Esophagus squamous epithelium (tissue), 5 donors: ENCODE results near the gene TARS1. TPM values are rescaled to one million over a fixed set of nuclear protein-coding genes. Genes with fewer than 3 reads are reported as not detected.
A peak's percentile ranks its signal among the peaks of the same experiment; 100 is the strongest.

Source experiments
- DNase-seq: peaks from one replicate; lab custom pipeline; 2025; lab: John Stamatoyannopoulos, UW
- H3K27ac ChIP-seq, 4 donors: fragments of 200-600 bp; sonication (generic); one replicate each; pipeline ENCODE4 v1.5.1; 2016 to 2019; ENCODE audit warnings: mild to moderate bottlenecking in 1 of 4
- H3K27me3 ChIP-seq, 4 donors: fragments of 200-600 bp; sonication (generic); 1 replicate in 3 of 4; 2 replicates in 1 of 4; pipeline versions ENCODE4 v1.5.1 to v1.6.0; 2017 to 2021; ENCODE audit warnings: antibody characterized with exemption in 1 of 4
- H3K36me3 ChIP-seq, 3 donors: fragments of 200-600 bp; sonication (generic); one replicate each; pipeline ENCODE4 v1.5.1; 2016 to 2019
- H3K4me1 ChIP-seq, 3 donors: fragments of 200-600 bp; sonication (generic); one replicate each; pipeline ENCODE4 v1.5.1; 2017 to 2019
- H3K4me3 ChIP-seq, 4 donors: fragments of 200-600 bp; sonication (generic); 1 replicate in 3 of 4; 2 replicates in 1 of 4; pipeline ENCODE4 v1.5.1; 2016 to 2019; ENCODE audit warnings: mild to moderate bottlenecking in 2 of 4, moderate library complexity in 1 of 4
- H3K9me3 ChIP-seq, 3 donors: fragments of 200-600 bp; sonication (generic); one replicate each; pipeline ENCODE4 v1.5.1; 2016 to 2019
- POLR2A ChIP-seq, 4 donors: fragments of 450-650 bp; IDR thresholded peaks; one replicate each; pipeline ENCODE4 v1.6.1; 2017; ENCODE audit warnings: antibody characterized with exemption in 4 of 4, mild to moderate bottlenecking in 4 of 4, moderate library complexity in 3 of 4
- WGBS, 2 donors: methylation state at CpG; one replicate each; pipeline ENCODE4 v1.1.5; 2018; 5-methylcytosine and 5-hydroxymethylcytosine counted together
- intact Hi-C: fragments of 100-400 bp; cut with DNase I; formaldehyde crosslinking; loops from one replicate; pipeline ENCODE4 v1.15.0; 2022
- total RNA-seq, 4 donors: library from RNA; depleted of rRNA; stranded (reverse); fragments of >200 nt; gene quantifications; one replicate each; pipeline ENCODE4 v1.1.0, GENCODE V29; 2016
- TF ChIP-seq, protein P1 (sequence below), 6 experiments: fragments of 450-650 bp in 4 of 6; fragments of 200-600 bp in 2 of 6; sonication (generic) in 2 of 6; IDR thresholded peaks; one replicate each; pipeline ENCODE4 v1.5.1; 2016 to 2019; ENCODE audit warnings: antibody characterized with exemption in 6 of 6, mild to moderate bottlenecking in 4 of 6, moderate library complexity in 4 of 6
- donor health status: DM: yes; HTN: yes; CAD: no.

The TARS1 gene
- total RNA-seq, 4 donors from 2014 or later = 66.6 to 192 (median 98.4) TPM

DNA sequence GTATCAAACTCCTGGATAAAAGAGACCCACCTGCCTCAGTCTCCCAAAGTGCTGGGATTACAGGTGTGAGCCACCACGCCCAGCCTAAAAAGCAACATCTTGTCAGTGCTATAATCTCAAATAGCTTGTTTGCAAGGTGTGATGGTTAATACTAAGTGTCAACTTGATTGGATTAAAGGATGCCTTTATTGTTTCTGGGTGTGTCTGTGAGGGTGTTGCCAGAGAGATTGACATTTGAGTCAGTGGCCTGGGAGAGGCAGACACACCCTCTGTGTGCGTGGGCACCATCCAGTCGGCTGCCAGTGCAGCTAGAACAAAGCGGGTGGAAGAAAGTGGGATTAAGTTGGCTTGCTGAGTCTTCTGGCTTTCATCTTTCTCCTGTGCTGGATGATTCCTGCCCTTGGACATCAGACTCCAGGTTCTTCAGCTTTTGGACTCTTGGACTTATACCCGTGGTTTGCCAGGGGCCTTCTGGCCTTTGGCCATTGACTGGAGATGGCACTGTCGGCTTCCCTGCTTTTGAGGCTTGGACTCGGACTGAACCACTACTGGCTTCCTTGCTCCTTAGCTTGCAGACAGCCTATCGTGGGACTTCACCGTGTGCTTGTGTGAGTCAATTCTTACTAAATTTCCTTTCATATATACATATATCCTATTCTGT lies 28.1 kb downstream of the TARS1 start:
- peaks cover 12 to 98% (median 29%) of the 10 kb centered on the region in 3 donors for H3K36me3 ChIP-seq
- intact Hi-C loops = no loop called here
- H3K27me3 ChIP-seq = no peaks in the 10 kb centered on the region

GRCh38 chr5:33470544-33470943 lies 29.8 kb downstream of the TARS1 start:
- Histone ChIP-seq H3K27me3 (no peaks in the 10 kb centered on the region), H3K36me3 (peaks cover 9 to 98% (median 23%) of the 10 kb centered on the region in 3 donors), H3K4me3 (no peak overlapping the region), H3K9me3 (no peaks in the 10 kb centered on the region), H3K4me1 (no peaks in the 10 kb centered on the region), H3K27ac (no peak overlapping the region)
- DNase-seq = no peak
- no peak for TF ChIP-seq POLR2A (IDR thresholded peaks at IDR 0.05)
- TF ChIP-seq, protein P1, sequence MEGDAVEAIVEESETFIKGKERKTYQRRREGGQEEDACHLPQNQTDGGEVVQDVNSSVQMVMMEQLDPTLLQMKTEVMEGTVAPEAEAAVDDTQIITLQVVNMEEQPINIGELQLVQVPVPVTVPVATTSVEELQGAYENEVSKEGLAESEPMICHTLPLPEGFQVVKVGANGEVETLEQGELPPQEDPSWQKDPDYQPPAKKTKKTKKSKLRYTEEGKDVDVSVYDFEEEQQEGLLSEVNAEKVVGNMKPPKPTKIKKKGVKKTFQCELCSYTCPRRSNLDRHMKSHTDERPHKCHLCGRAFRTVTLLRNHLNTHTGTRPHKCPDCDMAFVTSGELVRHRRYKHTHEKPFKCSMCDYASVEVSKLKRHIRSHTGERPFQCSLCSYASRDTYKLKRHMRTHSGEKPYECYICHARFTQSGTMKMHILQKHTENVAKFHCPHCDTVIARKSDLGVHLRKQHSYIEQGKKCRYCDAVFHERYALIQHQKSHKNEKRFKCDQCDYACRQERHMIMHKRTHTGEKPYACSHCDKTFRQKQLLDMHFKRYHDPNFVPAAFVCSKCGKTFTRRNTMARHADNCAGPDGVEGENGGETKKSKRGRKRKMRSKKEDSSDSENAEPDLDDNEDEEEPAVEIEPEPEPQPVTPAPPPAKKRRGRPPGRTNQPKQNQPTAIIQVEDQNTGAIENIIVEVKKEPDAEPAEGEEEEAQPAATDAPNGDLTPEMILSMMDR (IDR thresholded peaks at IDR 0.05) = peak in 1 of 6 experiments; percentile 21
- 59 to 95% methylated on average over 3 of the region's 3 CpGs for WGBS, 2 donors
- intact Hi-C loops = no loop called here

More for the DNA sequence above, 28.1 kb downstream of the TARS1 start:
- Histone ChIP-seq H3K4me3 (no peak overlapping the region), H3K9me3 (no peaks in the 10 kb centered on the region), H3K27ac (no peak overlapping the region), H3K4me1 (no peaks in the 10 kb centered on the region)
- TF ChIP-seq, protein P1 (IDR thresholded peaks at IDR 0.05) = no peak
- no peak for TF ChIP-seq POLR2A (IDR thresholded peaks at IDR 0.05)
- DNase-seq = no peak
- WGBS, 2 donors = 46 to 69% methylated on average over 9 of the region's 9 CpGs

GRCh38 chr5:33472805-33473409 lies 32.1 kb downstream of the TARS1 start:
- H3K4me1 ChIP-seq = no peaks in the 10 kb centered on the region
- H3K27me3 ChIP-seq = no peaks in the 10 kb centered on the region
- TF ChIP-seq POLR2A (IDR thresholded peaks at IDR 0.05) = no peak
- TF ChIP-seq, protein P1 (IDR thresholded peaks at IDR 0.05) = no peak
- no peak for DNase-seq
- no peak overlapping the region for H3K27ac ChIP-seq
- intact Hi-C loops = no loop called here
- H3K36me3 ChIP-seq = peaks cover 0 to 98% (median 19%) of the 10 kb centered on the region in 3 donors
- no peak overlapping the region for H3K4me3 ChIP-seq
- 47 to 76% methylated on average over 2 of the region's 2 CpGs for WGBS, 2 donors
- no peaks in the 10 kb centered on the region for H3K9me3 ChIP-seq

- intact Hi-C loops = no loop called here
- Histone ChIP-seq H3K4me3 (no peak overlapping the region), H3K27ac (no peak overlapping the region), H3K36me3 (peaks cover 0 to 90% (median 11%) of the 10 kb centered on the region in 3 donors), H3K9me3 (no peaks in the 10 kb centered on the region), H3K4me1 (no peaks in the 10 kb centered on the region), H3K27me3 (no peaks in the 10 kb centered on the region)
- WGBS, 2 donors = 100% methylated on average over 2 of the region's 2 CpGs
- DNase-seq = no peak
- TF ChIP-seq POLR2A (IDR thresholded peaks at IDR 0.05) = no peak
- TF ChIP-seq, protein P1 (IDR thresholded peaks at IDR 0.05) = no peak
These were observed 33.2 kb downstream of the TARS1 start for GRCh38 chr5:33474004-33474403.

DNA sequence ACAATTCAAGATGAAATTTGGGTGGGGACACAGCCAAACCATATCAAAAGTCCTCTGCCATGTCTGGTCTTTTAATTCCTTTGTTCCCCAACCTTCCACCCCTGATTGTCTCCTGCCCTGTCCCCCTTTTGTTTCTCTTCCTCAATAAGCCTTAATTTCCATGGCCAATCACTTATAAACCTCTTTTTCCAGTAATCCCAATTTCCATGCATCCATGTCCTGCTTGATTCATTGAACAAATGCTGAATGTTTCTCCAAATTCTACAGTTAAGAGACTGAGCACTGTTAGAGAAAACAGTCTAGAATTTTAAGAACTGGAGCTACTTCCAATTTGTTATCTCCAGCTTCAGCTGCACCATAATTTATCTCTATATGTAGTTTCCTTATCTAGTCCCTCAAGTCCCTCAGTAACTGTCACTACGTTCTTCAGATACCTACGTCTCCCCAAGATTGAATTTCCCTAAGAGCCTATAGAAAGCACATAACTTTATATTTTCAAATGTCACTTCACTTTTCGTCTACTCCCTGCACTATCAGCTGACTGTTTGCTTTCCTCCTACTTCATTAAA lies 34.2 kb downstream of the TARS1 start:
- WGBS, 2 donors = 96 to 100% methylated on average over 3 of the region's 3 CpGs
- no peak for DNase-seq
- no peaks in the 10 kb centered on the region for H3K27me3 ChIP-seq
- H3K4me3 ChIP-seq = no peak overlapping the region
- intact Hi-C loops = no loop called here
- TF ChIP-seq, protein P1 (IDR thresholded peaks at IDR 0.05) = no peak
- no peak for TF ChIP-seq POLR2A (IDR thresholded peaks at IDR 0.05)
- peaks cover 0 to 80% (median 9%) of the 10 kb centered on the region in 3 donors for H3K36me3 ChIP-seq
- no peaks in the 10 kb centered on the region for H3K9me3 ChIP-seq
- no peak overlapping the region for H3K27ac ChIP-seq
- no peaks in the 10 kb centered on the region for H3K4me1 ChIP-seq
